A549 (cell line): ENCODE results near the gene APOBR. TPM values are rescaled to one million over a fixed set of nuclear protein-coding genes. Genes with fewer than 3 reads are reported as not detected.

Source experiments
- ATAC-seq, 2 experiments: fragments of 200-7000 bp in 1 of 2; fragments of >200 bp in 1 of 2; cut with Nextera tagmentation in 1 of 2; cut with Tn5 transposase in 1 of 2; 3 replicates each; pipeline versions ENCODE4 v1.8.0 to v1.9.1; 2018 to 2020; ENCODE audit warnings: mild to moderate bottlenecking in 1 of 2, moderate library complexity in 1 of 2
- CTCF ChIA-PET: fragments of 300-600 bp; sonication (Branson Sonifier 250); formaldehyde crosslinking; extraction: SDS; loops from one replicate; lab custom pipeline; 2021; ENCODE audit warnings: antibody characterized with exemption, inconsistent platforms; lab: Yijun Ruan, JAX
- POLR2A ChIA-PET: fragments of 350-600 bp; formaldehyde crosslinking; extraction: SDS; loops from one replicate; lab custom pipeline; 2021; ENCODE audit warnings: antibody characterized with exemption, inconsistent platforms; lab: Yijun Ruan, JAX
- DNase-seq, 2 experiments: peaks; one replicate each; pipeline versions ENCODE4 v3.0.0 to v3.0.0-alpha.2; 2011 to 2016; ENCODE audit warnings: low read depth in 1 of 2, low spot score in 1 of 2
- FAIRE-seq: peaks from 2 replicates; lab custom pipeline; 2011; peaks lifted over from hg19 to GRCh38; lab: Jason Lieb, UNC
- H3K27ac ChIP-seq, 2 experiments: fragments of >200 bp; sonication (Bioruptor Twin); formaldehyde crosslinking; 3 replicates each; pipeline ENCODE4 v1.5.1; 2016 to 2017
- H3K4me1 ChIP-seq: fragments of >200 bp; sonication (Bioruptor Twin); formaldehyde crosslinking; 3 replicates; pipeline ENCODE4 v1.6.1; 2016
- H3K4me2 ChIP-seq: fragments of >200 bp; sonication (Bioruptor Twin); formaldehyde crosslinking; 3 replicates; pipeline ENCODE4 v1.6.1; 2016
- H3K4me3 ChIP-seq: fragments of >200 bp; sonication (Bioruptor Twin); formaldehyde crosslinking; 3 replicates; pipeline ENCODE4 v1.5.1; 2016
- H3K9me3 ChIP-seq: fragments of >200 bp; sonication (Bioruptor Twin); formaldehyde crosslinking; 3 replicates; pipeline ENCODE4 v1.6.1; 2016
- BCL3 ChIP-seq: fragments of >200 bp; sonication (Bioruptor Twin); formaldehyde crosslinking; IDR thresholded peaks from 3 replicates; pipeline ENCODE4 v1.6.1; 2016
- CBX2 ChIP-seq: fragments of 200-600 bp; sonication (generic); IDR thresholded peaks from 2 replicates; pipeline ENCODE4 v1.6.1; 2016; ENCODE audit warnings: low read depth, mild to moderate bottlenecking, borderline replicate concordance
- EHMT2 ChIP-seq: fragments of 200-600 bp; sonication (generic); IDR thresholded peaks from 2 replicates; pipeline ENCODE4 v1.6.1; 2016; ENCODE audit warnings: antibody characterized with exemption, low read depth, mild to moderate bottlenecking, moderate library complexity
- ELK1 ChIP-seq: fragments of 150-350 bp; IDR thresholded peaks from 2 replicates; pipeline ENCODE4 v1.6.1; 2014; ENCODE audit warnings: low read depth, mild to moderate bottlenecking, low read length
- EP300 ChIP-seq, 2 experiments: fragments of >200 bp; sonication (Bioruptor Twin); formaldehyde crosslinking; IDR thresholded peaks; 2 replicates in 1 of 2; 3 replicates in 1 of 2; pipeline ENCODE4 v1.6.1; 2016 to 2017
- ESRRA ChIP-seq: fragments of 150-350 bp; IDR thresholded peaks from 2 replicates; pipeline ENCODE4 v1.6.1; 2014; ENCODE audit warnings: mild to moderate bottlenecking, low read length, borderline replicate concordance
- FOSB ChIP-seq: fragments of 250-450 bp; sonication (Bioruptor Pico); IDR thresholded peaks from 2 replicates; pipeline ENCODE4 v1.5.0; 2020; ENCODE audit warnings: mild to moderate bottlenecking, moderate library complexity
- FOSL2 ChIP-seq, 2 experiments: fragments of 450-650 bp in 1 of 2; fragments of >200 bp in 1 of 2; sonication (Bioruptor Twin) in 1 of 2; formaldehyde crosslinking; IDR thresholded peaks; 2 replicates each; pipeline versions ENCODE4 v1.5.0 to v1.6.1; 2016 to 2020; ENCODE audit warnings: mild to moderate bottlenecking in 1 of 2, moderate library complexity in 1 of 2
- FOXS1 ChIP-seq: fragments of 250-450 bp; sonication (Bioruptor Pico); IDR thresholded peaks from 2 replicates; pipeline ENCODE4 v1.5.0; 2020; ENCODE audit warnings: mild to moderate bottlenecking, moderate library complexity
- HOXB13 ChIP-seq: fragments of 250-450 bp; sonication (Bioruptor Pico); IDR thresholded peaks from 2 replicates; pipeline ENCODE4 v1.5.0; 2020; ENCODE audit warnings: low read depth, mild to moderate bottlenecking, moderate library complexity
- KDM1A ChIP-seq: fragments of 200-600 bp; sonication (generic); IDR thresholded peaks from 2 replicates; pipeline ENCODE4 v1.6.1; 2016; ENCODE audit warnings: low read depth, mild to moderate bottlenecking
- KDM5A ChIP-seq: fragments of 200-600 bp; sonication (generic); IDR thresholded peaks from 2 replicates; pipeline ENCODE4 v1.6.1; 2016; ENCODE audit warnings: antibody characterized with exemption, mild to moderate bottlenecking
- MAZ ChIP-seq: fragments of 150-350 bp; IDR thresholded peaks from 2 replicates; pipeline ENCODE4 v1.6.1; 2014; ENCODE audit warnings: antibody characterized with exemption, low read depth, low read length, borderline replicate concordance
- NPAS2 ChIP-seq: fragments of 250-450 bp; sonication (Bioruptor Pico); IDR thresholded peaks from 2 replicates; pipeline ENCODE4 v1.8.0; 2022; ENCODE audit warnings: mild to moderate bottlenecking, moderate library complexity, borderline replicate concordance
- POLR2AphosphoS2 ChIP-seq: conservative IDR thresholded peaks from 2 replicates; pipeline ENCODE4 v1.6.1; 2012; ENCODE audit warnings: low read length, improper control_type of control experiment, inconsistent platforms
- REST ChIP-seq: fragments of 200-600 bp; sonication (generic); IDR thresholded peaks from 2 replicates; pipeline ENCODE4 v1.6.1; 2016; ENCODE audit warnings: antibody characterized with exemption, mild to moderate bottlenecking, moderate library complexity
- ZFP36 ChIP-seq: fragments of 450-650 bp; IDR thresholded peaks from 2 replicates; pipeline ENCODE4 v1.6.1; 2014; ENCODE audit warnings: borderline replicate concordance; ENCODE audit not compliant: partially characterized antibody
- ZNF302 ChIP-seq: fragments of 250-450 bp; sonication (Bioruptor Pico); IDR thresholded peaks from 2 replicates; pipeline ENCODE4 v1.9.0; 2021; ENCODE audit warnings: inconsistent platforms, mild to moderate bottlenecking, moderate library complexity
- WGBS: methylation state at CpG from one replicate; pipeline ENCODE4 v1.1.6; 2017; ENCODE audit errors: missing lambda C conversion rate; 5-methylcytosine and 5-hydroxymethylcytosine counted together
- polyA plus RNA-seq, 4 experiments: library from polyadenylated mRNA; depleted of rRNA in 3 of 4; stranded (reverse); fragments of >200 nt; fragmentation: RNase III in 1 of 4; extraction: RNeasy Plus Mini Kit Qiagen cat#74134 plus additional on column Dnase treatment in 1 of 4; gene quantifications; 2 replicates in 3 of 4; 3 replicates in 1 of 4; pipeline ENCODE4 v1.2.3, GENCODE V29; 2011 to 2017

APOBR gene
- polyA plus RNA-seq, 2 of the 4 experiments (the other 2 are of a cell fraction) = 0.01 to 0.08 TPM

- 74% methylated on average over 12 of the region's 19 CpGs for WGBS
- FAIRE-seq (no peak), ATAC-seq (no peak), DNase-seq (no peak)
- Histone ChIP-seq H3K4me2 (no peak overlapping the region), H3K9me3 (no peaks in the 10 kb centered on the region), H3K4me1 (no peaks in the 10 kb centered on the region), H3K27ac (no peak overlapping the region), H3K4me3 (no peak overlapping the region)
- ChIA-PET POLR2A (no interaction called here), CTCF (no interaction called here)
- no peak for TF ChIP-seq HOXB13 (CRISPR knock-in tag)
These were observed 7.1 kb downstream of the APOBR start for GRCh38 chr16:28501258-28502232.

- POLR2A ChIA-PET = no interaction called here
- no peak for DNase-seq
- Histone ChIP-seq H3K9me3 (no peaks in the 10 kb centered on the region), H3K4me3 (no peak overlapping the region), H3K4me2 (no peak overlapping the region), H3K27ac (no peak overlapping the region), H3K4me1 (no peaks in the 10 kb centered on the region)
- CTCF ChIA-PET = interaction anchor here (0.6 kb wide), 1 partner anchor 21 kb away, joined by 3 read pairs; no protein-coding TSS in a partner anchor
- FAIRE-seq = no peak
- 68% methylated on average over 2 of the region's 2 CpGs for WGBS
- no peak for ATAC-seq
- no peak for TF ChIP-seq REST
- no peak for TF ChIP-seq BCL3
- no peak for TF ChIP-seq FOXS1 (CRISPR knock-in tag)
- no peak for TF ChIP-seq EP300 (IDR thresholded peaks at IDR 0.05)
- TF ChIP-seq KDM5A = no peak
- TF ChIP-seq CBX2 = no peak
- no peak for TF ChIP-seq NPAS2
- TF ChIP-seq ESRRA = no peak
- no peak for TF ChIP-seq FOSB (CRISPR knock-in tag)
- TF ChIP-seq FOSL2 (IDR thresholded peaks at IDR 0.05) = no peak
- TF ChIP-seq FOSL2 (CRISPR knock-in tag; IDR thresholded peaks at IDR 0.05) = no peak
- no peak for TF ChIP-seq ZFP36
- TF ChIP-seq EHMT2 = no peak
- no peak for TF ChIP-seq KDM1A
- TF ChIP-seq MAZ = no peak
- no peak for TF ChIP-seq POLR2AphosphoS2
- TF ChIP-seq ELK1 = no peak
- TF ChIP-seq ZNF302 (CRISPR knock-in tag) = no peak
These were observed 7.8 kb downstream of the APOBR start for GRCh38 chr16:28502290-28502689.
